Cardiac muscle cell (in vitro differentiated cells and primary cell): ENCODE measurements around the gene OPTC. TPM values are rescaled to one million over a fixed set of nuclear protein-coding genes. Genes with fewer than 3 reads are reported as not detected.
A peak's percentile ranks its signal among the peaks of the same experiment; 100 is the strongest.

Source experiments
- DNase-seq, 2 donors: peaks; one replicate each; pipeline versions ENCODE4 v3.0.0 to v3.0.0-alpha.2; 2010 to 2017; ENCODE audit warnings: low read depth in 1 of 2, low spot score in 1 of 2
- H3K27ac ChIP-seq: fragments of 200-600 bp; sonication (generic); 2 replicates; pipeline ENCODE4 v1.5.1; 2016
- H3K27me3 ChIP-seq: fragments of 200-600 bp; sonication (generic); 2 replicates; pipeline ENCODE4 v1.6.0; 2016; ENCODE audit warnings: control low read depth
- H3K36me3 ChIP-seq: fragments of 200-600 bp; sonication (generic); 2 replicates; pipeline ENCODE4 v1.5.1; 2016; ENCODE audit warnings: control low read depth
- H3K4me1 ChIP-seq: fragments of 200-600 bp; sonication (generic); 2 replicates; pipeline ENCODE4 v1.8.1; 2017; ENCODE audit warnings: low read depth, mild to moderate bottlenecking, mixed run types
- H3K4me3 ChIP-seq: fragments of 200-600 bp; sonication (generic); 2 replicates; pipeline ENCODE4 v1.5.1; 2016; ENCODE audit warnings: mild to moderate bottlenecking
- H3K9me3 ChIP-seq: fragments of 200-600 bp; sonication (generic); 2 replicates; pipeline ENCODE4 v1.5.1; 2017; ENCODE audit warnings: low read depth, mild to moderate bottlenecking, control low read depth
- CTCF ChIP-seq: IDR thresholded peaks from 2 replicates; pipeline ENCODE4 v1.5.1; 2012; ENCODE audit warnings: low read depth, mild to moderate bottlenecking, low read length
- polyA plus RNA-seq: library from polyadenylated mRNA; unstranded; fragments of >200 nt; fragmentation: Nextera tagmentation; extraction: Ambion mirVana; gene quantifications from 2 replicates; pipeline ENCODE4 v1.2.1, GENCODE V29; 2016
- total RNA-seq: library from RNA; depleted of rRNA; stranded (reverse); fragments of >200 nt; gene quantifications from 2 replicates; pipeline ENCODE4 v1.2.3, GENCODE V29; 2016

Gene OPTC
- total and polyA plus RNA-seq, 2 experiments from 2014 or later: not detected

- no peak overlapping the region for H3K4me3 ChIP-seq
- no peak for TF ChIP-seq CTCF
- DNase-seq: no peak
- H3K36me3 ChIP-seq: no peaks in the 10 kb centered on the region
- H3K4me1 ChIP-seq: peaks cover 11% of the 10 kb centered on the region
- no peaks in the 10 kb centered on the region for H3K27me3 ChIP-seq
- H3K27ac ChIP-seq: no peak overlapping the region
- no peaks in the 10 kb centered on the region for H3K9me3 ChIP-seq
Observed at GRCh38 chr1:203478231-203478630, 15.7 kb upstream of the OPTC start.

GRCh38 chr1:203478986-203479385 lies 15.0 kb upstream of the OPTC start:
- Histone ChIP-seq H3K27me3 (no peaks in the 10 kb centered on the region), H3K27ac (no peak overlapping the region), H3K4me3 (no peak overlapping the region), H3K9me3 (no peaks in the 10 kb centered on the region), H3K36me3 (no peaks in the 10 kb centered on the region), H3K4me1 (peaks cover 11% of the 10 kb centered on the region)
- no peak for TF ChIP-seq CTCF
- no peak for DNase-seq

GRCh38 chr1:203479646-203480045 lies 14.3 kb upstream of the OPTC start:
- peaks cover 11% of the 10 kb centered on the region for H3K4me1 ChIP-seq
- TF ChIP-seq CTCF: no peak
- no peak overlapping the region for H3K27ac ChIP-seq
- DNase-seq: no peak
- no peaks in the 10 kb centered on the region for H3K27me3 ChIP-seq
- no peaks in the 10 kb centered on the region for H3K9me3 ChIP-seq
- no peak overlapping the region for H3K4me3 ChIP-seq
- H3K36me3 ChIP-seq: no peaks in the 10 kb centered on the region

- H3K9me3 ChIP-seq: no peaks in the 10 kb centered on the region
Observed at GRCh38 chr1:203480084-203480483, 13.9 kb upstream of the OPTC start.

GRCh38 chr1:203480525-203481084 lies 13.3 kb upstream of the OPTC start:
- no peak overlapping the region for H3K4me3 ChIP-seq
- no peaks in the 10 kb centered on the region for H3K36me3 ChIP-seq
- no peak overlapping the region for H3K27ac ChIP-seq
- H3K9me3 ChIP-seq: no peaks in the 10 kb centered on the region
- no peak for TF ChIP-seq CTCF
- peak; percentile 23 to 95 for DNase-seq
- peaks cover 11% of the 10 kb centered on the region for H3K4me1 ChIP-seq
- H3K27me3 ChIP-seq: no peaks in the 10 kb centered on the region

More at GRCh38 chr1:203480084-203480483, 13.9 kb upstream of the OPTC start:
- Histone ChIP-seq H3K4me1 (peaks cover 11% of the 10 kb centered on the region), H3K4me3 (no peak overlapping the region), H3K27me3 (no peaks in the 10 kb centered on the region), H3K36me3 (no peaks in the 10 kb centered on the region), H3K27ac (no peak overlapping the region)
- peak; percentile 1 for TF ChIP-seq CTCF
- peak in 1 of 2 donors; percentile 81 for DNase-seq
